ENCODE measurements around the gene KRTCAP3.
"Not testable (repeated sequence)": the region's sequence is repeated elsewhere in the genome, so short reads cannot be mapped to it uniquely, and the experiment has no call there.

The KRTCAP3 gene

GRCh38 chr2:27422958-27423357 is 19.2 kb upstream of the KRTCAP3 start:
- no peak for TF ChIP-seq CTCF (IDR thresholded peaks at IDR 0.05; ENCODE audit: low read depth, low read length, missing control alignments)

DNA sequence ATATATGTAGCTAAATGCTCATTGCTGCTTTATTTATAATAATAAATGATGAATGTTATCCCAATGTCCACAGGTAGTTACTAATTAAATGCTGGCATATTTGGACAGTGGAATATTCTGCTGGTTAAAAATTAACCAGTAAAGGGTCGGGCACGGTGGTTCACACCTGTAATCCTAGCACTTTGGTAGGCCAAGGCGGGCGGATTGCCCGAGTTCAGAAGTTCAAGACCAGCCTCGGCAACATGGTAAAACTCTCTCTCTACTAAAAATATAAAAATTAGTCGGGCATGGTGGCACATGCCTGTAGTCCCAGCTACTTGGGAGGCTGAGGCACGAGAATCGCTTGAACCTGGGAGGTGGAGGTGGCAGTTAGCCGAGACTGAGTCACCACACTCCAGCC is 17.1 kb upstream of the KRTCAP3 start:
- not testable (repeated sequence) for H3K4me3 ChIP-seq (ENCODE audit: low read depth, low read length); DNase-seq (ENCODE audit: low read depth)

More at GRCh38 chr2:27422958-27423357, 19.2 kb upstream of the KRTCAP3 start:
- H3K4me3 ChIP-seq (ENCODE audit: low read depth, low read length), result no peak overlapping the region
- DNase-seq (ENCODE audit: low read depth), result no peak

- peak overlapping the region; percentile 93 for H3K4me3 ChIP-seq (ENCODE audit: low read depth, low read length)
- TF ChIP-seq CTCF (IDR thresholded peaks at IDR 0.05; ENCODE audit: low read depth, low read length, missing control alignments), result no peak
- no peak for DNase-seq (ENCODE audit: low read depth)
These were observed 14.3 kb upstream of the KRTCAP3 start for GRCh38 chr2:27427863-27428212.

DNA sequence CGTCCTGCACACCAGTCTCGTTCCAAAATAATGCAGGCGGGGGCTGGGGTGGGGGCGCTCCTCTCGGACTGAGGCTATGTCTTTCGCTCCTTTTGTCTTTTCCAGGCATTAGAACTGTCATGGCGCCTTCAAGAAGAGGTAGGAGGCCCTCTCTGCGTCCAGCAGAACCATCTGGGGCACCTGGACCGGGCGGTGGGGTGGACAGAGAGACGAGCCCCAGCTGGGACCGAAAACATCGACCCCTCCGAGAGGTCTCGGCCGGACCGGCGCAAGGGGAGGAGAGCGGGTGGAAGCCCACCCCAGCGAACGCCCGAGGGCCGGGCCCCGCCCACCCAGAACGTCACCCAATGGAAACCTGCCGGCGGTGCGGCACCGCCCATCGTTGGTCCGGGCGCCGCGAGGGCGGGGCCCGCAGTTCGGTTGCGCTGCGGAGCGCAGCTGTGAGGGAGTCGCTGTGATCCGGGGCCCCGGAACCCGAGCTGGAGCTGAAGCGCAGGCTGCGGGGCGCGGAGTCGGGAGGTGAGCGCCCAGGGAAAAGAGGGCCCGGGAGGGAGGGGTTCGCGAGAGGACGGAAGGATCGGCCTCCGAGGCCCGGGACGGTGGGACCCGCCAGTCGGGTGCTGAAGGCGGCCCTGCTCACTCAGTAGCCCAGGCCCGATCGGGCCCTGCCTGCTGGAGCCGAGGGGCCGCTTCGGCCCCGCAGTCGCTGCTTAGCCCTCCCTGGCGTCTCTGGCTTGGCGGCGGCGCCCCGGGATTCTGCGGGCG is 13.8 kb upstream of the KRTCAP3 start, which contains the start of gene NRBP1:
Gene NRBP1, plus strand, starts transcription at position 419 of the 765 bp plus-strand sequence. CDS start 4,643 bp downstream, outside the sequence.
- peak; percentile 63 for DNase-seq (ENCODE audit: low read depth)
- no peak for TF ChIP-seq CTCF (IDR thresholded peaks at IDR 0.05; ENCODE audit: low read depth, low read length, missing control alignments)

GRCh38 chr2:27428978-27429541 is 13.1 kb upstream of the KRTCAP3 start:
- no peak for TF ChIP-seq CTCF (IDR thresholded peaks at IDR 0.05; ENCODE audit: low read depth, low read length, missing control alignments)
- no peak for DNase-seq (ENCODE audit: low read depth)
- H3K4me3 ChIP-seq (ENCODE audit: low read depth, low read length), result peak overlapping the region; percentile 93

More for the DNA sequence above, 13.8 kb upstream of the KRTCAP3 start, which contains the start of gene NRBP1:
- peak within 1 kb of the TSS; percentile 93 for H3K4me3 ChIP-seq (ENCODE audit: low read depth, low read length)

DNA sequence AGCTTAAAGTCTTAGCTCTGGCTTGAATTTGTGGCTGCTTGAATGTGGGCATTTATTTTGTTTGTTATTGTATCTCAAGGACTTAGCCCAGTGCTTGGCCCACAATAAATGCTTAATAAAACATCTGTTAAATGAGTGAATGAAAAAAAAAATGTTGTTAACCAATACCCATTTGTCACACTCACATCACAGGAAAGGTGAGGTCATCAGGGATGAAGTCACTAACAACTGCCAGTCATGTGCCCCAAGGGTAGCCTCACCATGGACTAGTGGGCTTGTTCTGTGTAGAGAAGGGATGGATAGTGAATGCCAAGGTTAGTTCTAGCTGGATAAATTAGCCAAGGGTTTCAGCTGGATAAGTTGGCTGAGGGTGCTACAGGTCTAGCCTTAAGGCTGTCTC is 10.8 kb upstream of the KRTCAP3 start:
- no peak for TF ChIP-seq CTCF (IDR thresholded peaks at IDR 0.05; ENCODE audit: low read depth, low read length, missing control alignments)
- no peak for DNase-seq (ENCODE audit: low read depth)
- no peak overlapping the region for H3K4me3 ChIP-seq (ENCODE audit: low read depth, low read length)

- DNase-seq (ENCODE audit: low read depth), result no peak
- no peak for TF ChIP-seq CTCF (IDR thresholded peaks at IDR 0.05; ENCODE audit: low read depth, low read length, missing control alignments)
- H3K4me3 ChIP-seq (ENCODE audit: low read depth, low read length), result no peak overlapping the region
These were observed 6.6 kb upstream of the KRTCAP3 start for GRCh38 chr2:27435628-27436027.
